ENCODE data around the gene AOX1.
"Not testable (repeated sequence)": the region's sequence is repeated elsewhere in the genome, so short reads cannot be mapped to it uniquely, and the experiment has no call there.

AOX1 gene

GRCh38 chr2:200703926-200704637 lies 118.3 kb downstream of the AOX1 start:
- H3K4me3 ChIP-seq (ENCODE audit: low read depth, low read length): no peak overlapping the region
- no peak for DNase-seq (ENCODE audit: low read depth)
- no peak for TF ChIP-seq CTCF (IDR thresholded peaks at IDR 0.05; ENCODE audit: low read depth, low read length)
- TF ChIP-seq MAX (IDR thresholded peaks at IDR 0.05; ENCODE audit: low read depth, low read length): no peak
- no peak for TF ChIP-seq POLR2A (IDR thresholded peaks at IDR 0.05; ENCODE audit: extremely low read depth, insufficient read length)
- no peak for TF ChIP-seq MYC (IDR thresholded peaks at IDR 0.05; ENCODE audit: low read depth, low read length)

GRCh38 chr2:200705305-200706041 lies 119.7 kb downstream of the AOX1 start:
- H3K4me3 ChIP-seq (ENCODE audit: low read depth, low read length): no peak overlapping the region
- DNase-seq (ENCODE audit: low read depth): no peak
- no peak for TF ChIP-seq MYC (IDR thresholded peaks at IDR 0.05; ENCODE audit: low read depth, low read length)
- TF ChIP-seq CTCF (IDR thresholded peaks at IDR 0.05; ENCODE audit: low read depth, low read length): no peak
- no peak for TF ChIP-seq MAX (IDR thresholded peaks at IDR 0.05; ENCODE audit: low read depth, low read length)
- TF ChIP-seq POLR2A (IDR thresholded peaks at IDR 0.05; ENCODE audit: extremely low read depth, insufficient read length): no peak

- DNase-seq (ENCODE audit: low read depth): no peak
- no peak overlapping the region for H3K4me3 ChIP-seq (ENCODE audit: low read depth, low read length)
- TF ChIP-seq MAX (IDR thresholded peaks at IDR 0.05; ENCODE audit: low read depth, low read length): no peak
- no peak for TF ChIP-seq POLR2A (IDR thresholded peaks at IDR 0.05; ENCODE audit: extremely low read depth, insufficient read length)
- no peak for TF ChIP-seq MYC (IDR thresholded peaks at IDR 0.05; ENCODE audit: low read depth, low read length)
- no peak for TF ChIP-seq CTCF (IDR thresholded peaks at IDR 0.05; ENCODE audit: low read depth, low read length)
Observed at GRCh38 chr2:200708943-200709342, 123.1 kb downstream of the AOX1 start.

GRCh38 chr2:200713003-200713703 lies 127.3 kb downstream of the AOX1 start:
- DNase-seq (ENCODE audit: low read depth): peak; percentile 99
- peak overlapping the region; percentile 47 for H3K4me3 ChIP-seq (ENCODE audit: low read depth, low read length)
- TF ChIP-seq MAX (IDR thresholded peaks at IDR 0.05; ENCODE audit: low read depth, low read length): peak; percentile 86
- TF ChIP-seq POLR2A (IDR thresholded peaks at IDR 0.05; ENCODE audit: extremely low read depth, insufficient read length): peak; percentile 80
- peak; percentile 78 for TF ChIP-seq MYC (IDR thresholded peaks at IDR 0.05; ENCODE audit: low read depth, low read length)
- TF ChIP-seq CTCF (IDR thresholded peaks at IDR 0.05; ENCODE audit: low read depth, low read length): peak; percentile 78

GRCh38 chr2:200713704-200714064 lies 127.9 kb downstream of the AOX1 start:
- no peak for DNase-seq (ENCODE audit: low read depth)
- peak overlapping the region; percentile 47 for H3K4me3 ChIP-seq (ENCODE audit: low read depth, low read length)
- TF ChIP-seq MAX (IDR thresholded peaks at IDR 0.05; ENCODE audit: low read depth, low read length) (no peak), CTCF (IDR thresholded peaks at IDR 0.05; ENCODE audit: low read depth, low read length) (no peak), MYC (IDR thresholded peaks at IDR 0.05; ENCODE audit: low read depth, low read length) (no peak), POLR2A (IDR thresholded peaks at IDR 0.05; ENCODE audit: extremely low read depth, insufficient read length) (no peak)

- DNase-seq (ENCODE audit: low read depth); H3K4me3 ChIP-seq (ENCODE audit: low read depth, low read length): not testable (repeated sequence)
Observed at GRCh38 chr2:200715014-200715413, 129.2 kb downstream of the AOX1 start.
